Epithelial cell of proximal tubule (primary cell): ENCODE data around the gene PODXL. TPM values are rescaled to one million over a fixed set of nuclear protein-coding genes. Genes with fewer than 3 reads are reported as not detected.
A peak's percentile ranks its signal among the peaks of the same experiment; 100 is the strongest.

ENCODE experiments used
- DNase-seq: peaks from one replicate; pipeline ENCODE4 v3.0.0-alpha.2; 2011; ENCODE audit warnings: low read depth
- H3K4me3 ChIP-seq: 2 replicates; pipeline ENCODE4 v1.5.1; 2011; ENCODE audit warnings: low read depth, mild to moderate bottlenecking, low read length
- total RNA-seq: library from RNA; depleted of rRNA; stranded (reverse); fragments of >200 nt; gene quantifications from 2 replicates; pipeline ENCODE4 v1.2.3, GENCODE V29; 2015
- TF ChIP-seq, protein P1 (sequence below): conservative IDR thresholded peaks from 2 replicates; pipeline ENCODE4 v1.5.1; 2012; ENCODE audit warnings: low read depth, mild to moderate bottlenecking, low read length

PODXL gene
- total RNA-seq, 1 donor from 2014 or later: 26.3 TPM

DNA sequence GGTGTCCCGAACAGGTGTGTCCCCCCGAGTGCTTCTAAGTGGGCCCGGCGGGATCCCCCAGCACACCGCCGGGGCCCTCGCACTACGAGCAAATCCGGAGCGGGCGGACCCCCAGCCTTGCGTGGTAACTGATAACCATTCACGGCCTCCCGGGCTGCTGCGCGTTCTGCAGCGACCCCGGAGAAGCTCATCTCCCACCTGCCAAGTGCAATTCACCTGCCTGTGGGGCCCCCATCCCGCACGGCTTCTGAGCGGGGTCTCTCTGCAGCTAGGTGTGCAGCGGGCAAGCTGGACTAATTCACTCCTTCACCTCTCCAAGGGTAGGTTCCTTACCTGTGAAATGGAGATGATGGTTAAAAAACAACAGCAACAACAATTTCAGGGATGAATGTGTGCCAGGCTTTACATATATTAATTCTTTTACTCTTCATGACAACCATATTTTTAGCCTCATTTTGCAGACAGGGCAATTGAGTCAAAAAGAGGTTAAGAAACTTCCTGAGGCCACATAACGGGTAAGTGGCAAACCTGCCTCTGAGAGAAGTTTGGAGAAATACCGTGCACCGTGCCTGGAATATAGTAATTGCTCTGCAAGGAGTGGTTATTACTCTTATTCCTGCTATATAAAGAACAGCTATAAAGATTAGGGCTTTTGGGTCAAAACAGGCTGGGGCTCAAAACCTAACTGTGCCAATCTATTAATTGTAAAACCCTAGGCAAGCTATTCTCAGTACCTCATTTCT is 652 bp upstream of the PODXL start:
- TF ChIP-seq, protein P1, sequence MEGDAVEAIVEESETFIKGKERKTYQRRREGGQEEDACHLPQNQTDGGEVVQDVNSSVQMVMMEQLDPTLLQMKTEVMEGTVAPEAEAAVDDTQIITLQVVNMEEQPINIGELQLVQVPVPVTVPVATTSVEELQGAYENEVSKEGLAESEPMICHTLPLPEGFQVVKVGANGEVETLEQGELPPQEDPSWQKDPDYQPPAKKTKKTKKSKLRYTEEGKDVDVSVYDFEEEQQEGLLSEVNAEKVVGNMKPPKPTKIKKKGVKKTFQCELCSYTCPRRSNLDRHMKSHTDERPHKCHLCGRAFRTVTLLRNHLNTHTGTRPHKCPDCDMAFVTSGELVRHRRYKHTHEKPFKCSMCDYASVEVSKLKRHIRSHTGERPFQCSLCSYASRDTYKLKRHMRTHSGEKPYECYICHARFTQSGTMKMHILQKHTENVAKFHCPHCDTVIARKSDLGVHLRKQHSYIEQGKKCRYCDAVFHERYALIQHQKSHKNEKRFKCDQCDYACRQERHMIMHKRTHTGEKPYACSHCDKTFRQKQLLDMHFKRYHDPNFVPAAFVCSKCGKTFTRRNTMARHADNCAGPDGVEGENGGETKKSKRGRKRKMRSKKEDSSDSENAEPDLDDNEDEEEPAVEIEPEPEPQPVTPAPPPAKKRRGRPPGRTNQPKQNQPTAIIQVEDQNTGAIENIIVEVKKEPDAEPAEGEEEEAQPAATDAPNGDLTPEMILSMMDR: no peak
- H3K4me3 ChIP-seq: peak overlapping the region; percentile 44
- no peak for DNase-seq

DNA sequence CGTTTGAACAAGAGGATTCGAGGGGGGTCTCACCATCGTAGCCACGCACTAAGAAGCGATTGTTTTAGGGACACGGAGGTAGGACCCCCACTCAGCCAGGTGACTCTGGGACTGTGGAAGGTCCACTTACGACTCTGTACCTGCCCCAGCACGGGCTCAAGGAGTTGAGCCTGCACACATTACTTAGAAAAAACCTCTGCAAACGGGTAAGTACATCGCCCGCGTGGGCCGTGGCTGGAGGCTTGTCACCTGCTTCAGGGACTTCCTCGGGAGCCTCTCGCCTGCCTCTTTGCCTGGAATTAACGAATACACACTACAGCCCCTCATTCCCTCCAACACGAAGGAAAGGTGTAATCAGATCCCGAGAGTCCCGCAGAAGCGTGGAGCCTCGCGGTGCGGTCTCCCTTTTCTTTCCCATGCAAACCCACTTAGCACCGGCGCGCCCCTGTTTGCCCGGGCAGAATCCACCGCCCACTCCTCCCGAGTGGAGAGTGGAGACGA is 826 bp downstream of the PODXL start:
- TF ChIP-seq, protein P1: no peak
- DNase-seq: no peak
- peak overlapping the region; percentile 47 for H3K4me3 ChIP-seq

DNA sequence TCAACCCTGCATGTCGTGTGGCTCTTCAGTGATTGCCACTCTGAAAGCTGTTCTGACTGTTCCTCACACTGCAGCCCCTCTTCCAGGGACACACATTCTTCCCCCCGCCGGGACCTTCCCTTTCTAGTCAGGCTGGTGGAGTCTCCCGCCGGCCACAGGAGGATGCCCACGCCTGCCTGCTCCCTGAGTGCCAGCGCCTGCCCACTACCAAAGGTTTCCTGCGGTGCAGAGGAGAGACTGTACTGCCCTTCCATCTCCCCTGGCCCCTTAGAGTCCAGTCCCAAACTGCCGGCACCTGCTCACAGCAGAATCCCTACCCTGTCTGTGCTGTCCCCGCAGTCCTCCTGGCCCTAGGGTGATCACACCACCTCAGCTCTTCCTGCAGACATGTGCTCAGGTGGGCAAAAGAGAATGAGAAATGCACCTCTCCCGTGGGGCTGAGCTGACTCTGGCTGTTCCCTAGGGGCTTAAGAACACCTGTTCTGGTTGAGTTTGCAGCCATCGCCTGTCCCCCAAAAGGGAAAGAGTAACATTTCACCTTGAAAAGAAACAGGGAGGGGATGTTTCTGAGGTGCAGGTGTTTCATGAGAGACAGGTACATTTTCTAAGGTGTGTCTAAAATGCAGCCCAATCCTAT is 1.4 kb downstream of the PODXL start:
- no peak overlapping the region for H3K4me3 ChIP-seq
- TF ChIP-seq, protein P1: no peak
- no peak for DNase-seq

DNA sequence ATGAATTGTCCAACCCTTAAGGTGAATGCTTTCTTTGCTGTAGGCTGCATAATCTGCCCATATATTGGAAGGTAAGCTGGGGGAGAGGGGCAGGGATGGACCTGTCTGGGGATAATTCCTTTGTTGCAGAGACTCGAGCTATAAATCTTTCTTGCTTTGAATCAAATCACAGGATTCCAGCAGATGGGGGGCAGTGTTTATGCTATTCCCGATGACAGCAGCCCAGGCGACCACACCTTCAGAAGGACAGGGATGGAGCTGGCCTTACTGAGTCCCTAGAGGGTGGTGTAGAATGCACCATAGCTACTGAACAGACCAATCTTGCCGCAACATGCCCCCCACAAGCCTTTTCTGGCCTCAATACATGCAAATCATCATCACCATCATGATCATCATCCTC is 2.5 kb downstream of the PODXL start:
- H3K4me3 ChIP-seq: no peak overlapping the region
- no peak for DNase-seq
- TF ChIP-seq, protein P1: no peak

DNA sequence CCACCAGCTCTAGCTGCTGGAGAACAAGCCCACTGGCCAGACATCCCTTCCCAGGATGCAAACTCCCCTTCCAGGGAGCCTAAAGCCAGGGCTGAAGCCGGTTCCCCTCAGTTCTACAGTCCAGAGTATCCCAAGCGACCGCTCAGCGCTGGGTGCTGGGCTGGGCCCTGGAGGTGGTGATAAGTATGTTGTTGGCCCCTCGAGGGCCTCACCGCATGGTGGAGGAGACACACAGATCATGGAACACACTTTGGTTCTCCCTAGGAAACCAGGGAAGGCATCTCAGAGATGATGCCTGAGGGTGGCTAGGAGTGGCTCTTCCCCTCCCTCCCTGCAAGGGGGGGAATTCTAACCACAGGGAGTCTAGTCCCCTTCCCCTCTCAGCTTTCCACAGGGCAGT is 4.4 kb downstream of the PODXL start:
- TF ChIP-seq, protein P1: no peak
- no peak overlapping the region for H3K4me3 ChIP-seq
- no peak for DNase-seq

DNA sequence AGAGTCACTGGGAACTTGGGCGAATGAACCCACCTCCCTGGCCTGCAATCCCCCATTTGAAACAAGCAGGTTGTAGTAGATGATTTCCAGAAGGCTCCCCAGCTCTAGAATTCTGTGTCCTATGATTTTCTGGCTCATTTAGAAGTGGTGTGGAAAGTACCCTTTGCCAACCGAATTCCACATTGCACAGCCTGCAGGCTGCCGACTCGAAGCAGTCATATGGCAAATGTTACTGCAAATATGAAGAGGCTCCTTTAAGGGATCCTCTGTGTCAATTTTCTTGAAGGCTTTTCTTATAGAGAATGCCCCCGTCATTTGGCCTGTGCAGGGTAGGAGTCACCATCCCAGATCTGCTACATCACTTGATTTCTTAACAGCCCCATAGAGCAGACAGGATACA is 5.6 kb downstream of the PODXL start:
- DNase-seq: no peak
- TF ChIP-seq, protein P1: no peak
- no peak overlapping the region for H3K4me3 ChIP-seq

DNA sequence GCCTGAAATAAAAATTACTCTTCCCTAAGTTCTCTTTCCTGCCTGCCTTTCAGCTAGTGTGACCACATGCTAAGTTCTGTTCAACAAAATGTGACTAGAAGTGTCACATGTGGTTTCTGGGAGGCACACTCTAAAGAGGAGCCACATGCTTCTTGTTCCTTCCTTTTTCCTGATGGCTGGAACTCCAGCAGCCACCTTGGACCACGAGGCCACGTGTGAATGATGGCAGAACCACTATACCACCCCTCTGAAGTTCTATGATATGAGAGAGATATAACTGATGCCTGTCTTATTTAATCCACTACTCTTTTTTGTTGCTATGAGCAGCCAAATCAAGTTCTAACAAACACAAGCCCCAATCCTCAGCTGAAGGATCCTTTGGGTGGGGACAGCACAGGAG is 8.1 kb downstream of the PODXL start:
- no peak for DNase-seq
- TF ChIP-seq, protein P1: no peak
- H3K4me3 ChIP-seq: no peak overlapping the region
